ENCODE data around the gene JAKMIP2. TPM values are rescaled to one million over a fixed set of nuclear protein-coding genes. Genes with fewer than 3 reads are reported as not detected.

The JAKMIP2 gene
- total RNA-seq, 1 experiment from 2014 or later, result not detected

GRCh38 chr5:147626464-147626863 is 156.1 kb downstream of the JAKMIP2 start:
- no peaks in the 10 kb centered on the region for H3K4me1 ChIP-seq (ENCODE audit: control insufficient read depth in 1 of 2, insufficient read depth in 2 of 2, low read length in 2 of 2)
- no peaks in the 10 kb centered on the region for H3K9me2 ChIP-seq (ENCODE audit: insufficient read depth)
- H3K79me2 ChIP-seq (ENCODE audit: insufficient read depth, low read length), result no peaks in the 10 kb centered on the region
- CTCF ChIA-PET, result no interaction called here
- ATAC-seq, result no peak
- intact Hi-C loops (cut with micrococcal nuclease), result no loop called here
- H3K27ac ChIP-seq (ENCODE audit: low read depth, low read length), result no peak overlapping the region
- POLR2A ChIA-PET, result no interaction called here
- no peak for DNase-seq (ENCODE audit: low read depth, low spot score)
- no peak overlapping the region for H3K4me2 ChIP-seq (ENCODE audit: low read length)
- no TSS peak for BruUV-seq (replicated peaks)
- H3K4me3 ChIP-seq (replicated peaks in 1 of 2; ENCODE audit: low read depth in 1 of 2, low read length in 2 of 2), result no peak overlapping the region
- peaks cover 36% of the 10 kb centered on the region for H3K27me3 ChIP-seq (ENCODE audit: insufficient read depth, low read length)
- H3K9me3 ChIP-seq (ENCODE audit: control insufficient read depth in 1 of 2, insufficient read depth in 1 of 2, low read depth in 1 of 2, low read length in 2 of 2), result no peaks in the 10 kb centered on the region
- RAD21 ChIA-PET (ENCODE audit: low non-redundant PET in 1 of 2, low total read pairs in 2 of 2, uncharacterized antibody in 2 of 2, unreplicated experiment in 2 of 2), result no interaction called here
- no peak overlapping the region for H3K9ac ChIP-seq (ENCODE audit: low read length)
- no peaks in the 10 kb centered on the region for H3K36me3 ChIP-seq (ENCODE audit: control insufficient read depth in 1 of 2, insufficient read depth in 2 of 2, low read length in 2 of 2)
- H2AFZ ChIP-seq (ENCODE audit: low read depth, low read length, poor library complexity, severe bottlenecking), result no peak overlapping the region
- no peaks in the 10 kb centered on the region for H4K20me1 ChIP-seq (ENCODE audit: insufficient read depth)
- TF ChIP-seq EZH2phosphoT487 (IDR thresholded peaks at IDR 0.05; ENCODE audit: borderline replicate concordance), result no peak
- no peak for TF ChIP-seq MAX (IDR thresholded peaks at IDR 0.05)
- TF ChIP-seq SRF (IDR thresholded peaks at IDR 0.05; ENCODE audit: low read depth), result no peak
- TF ChIP-seq POLR2AphosphoS5 (IDR thresholded peaks at IDR 0.05; ENCODE audit: low read depth, low read length), result no peak
- TF ChIP-seq YY1 (IDR thresholded peaks at IDR 0.05; ENCODE audit: extremely low read depth, insufficient replicate concordance, low read depth, low read length), result no peak
- TF ChIP-seq REST (IDR thresholded peaks at IDR 0.05; ENCODE audit: low read depth), result no peak
- TF ChIP-seq SP1 (IDR thresholded peaks at IDR 0.05; ENCODE audit: low read depth), result no peak

Data from HCT116 (cell line).